Measurements from ENCODE around the gene IGFLR1.

The IGFLR1 gene

DNA sequence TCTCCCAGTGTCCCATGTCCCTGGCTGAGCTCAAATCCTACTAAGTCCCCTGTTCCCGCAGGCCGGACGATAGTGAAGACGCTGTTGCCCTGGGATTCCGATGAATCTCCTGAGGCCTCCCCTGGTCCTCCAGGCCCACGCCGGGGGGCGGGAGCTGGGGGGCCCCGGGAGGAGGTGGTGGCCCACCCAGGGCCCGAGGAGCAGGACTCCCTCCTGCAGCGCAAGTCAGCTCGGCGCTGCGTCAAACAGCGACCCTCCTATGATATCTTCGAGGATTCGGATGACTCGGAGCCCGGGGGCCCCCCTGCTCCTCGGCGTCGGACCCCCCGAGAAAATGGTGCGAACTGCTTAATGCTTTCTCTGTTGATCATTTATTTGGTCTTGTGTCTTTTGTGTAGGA is 18.6 kb downstream of the IGFLR1 start:
- no peak for DNase-seq (ENCODE audit: low read depth in 3 of 3)

GRCh38 chr19:35722897-35723296 is 19.4 kb downstream of the IGFLR1 start:
- DNase-seq (ENCODE audit: low read depth in 3 of 3) = no peak

DNA sequence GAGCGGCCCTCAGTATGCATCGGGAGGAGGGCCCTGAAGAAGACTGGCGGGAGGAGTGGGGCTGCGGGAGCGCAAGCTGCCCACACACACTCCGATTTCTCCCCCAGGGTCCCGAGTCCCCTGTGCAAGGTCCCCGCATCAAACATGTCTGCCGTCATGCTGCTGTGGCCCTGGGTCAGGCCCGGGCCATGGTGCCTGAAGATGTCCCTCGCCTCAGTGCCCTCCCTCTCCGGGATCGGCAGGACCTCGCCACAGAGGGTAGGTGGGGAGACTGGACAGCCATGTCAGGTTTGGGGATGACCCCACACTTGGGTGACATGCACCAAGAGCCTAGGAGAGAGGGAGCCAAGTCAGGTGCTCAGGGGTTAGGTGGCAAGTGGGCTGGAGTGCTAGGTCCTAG is 19.8 kb downstream of the IGFLR1 start:
- no peak for DNase-seq (ENCODE audit: low read depth in 3 of 3)

DNA sequence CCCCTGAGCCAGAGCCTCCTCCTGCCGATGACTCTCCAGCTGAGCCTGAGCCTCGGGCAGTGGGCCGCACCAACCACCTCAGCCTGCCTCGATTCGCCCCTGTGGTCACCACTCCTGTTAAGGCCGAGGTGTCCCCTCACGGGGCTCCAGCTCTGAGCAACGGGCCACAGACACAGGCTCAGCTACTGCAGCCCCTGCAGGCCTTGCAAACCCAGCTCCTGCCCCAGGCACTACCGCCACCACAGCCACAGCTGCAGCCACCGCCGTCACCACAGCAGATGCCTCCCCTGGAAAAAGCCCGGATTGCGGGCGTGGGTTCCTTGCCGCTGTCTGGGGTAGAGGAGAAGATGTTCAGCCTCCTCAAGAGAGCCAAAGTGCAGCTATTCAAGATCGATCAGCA is 20.9 kb downstream of the IGFLR1 start:
- no peak for DNase-seq (ENCODE audit: low read depth in 3 of 3)

- DNase-seq (ENCODE audit: low read depth in 3 of 3) = no peak
These were observed 21.6 kb downstream of the IGFLR1 start for GRCh38 chr19:35720648-35721047.

DNA sequence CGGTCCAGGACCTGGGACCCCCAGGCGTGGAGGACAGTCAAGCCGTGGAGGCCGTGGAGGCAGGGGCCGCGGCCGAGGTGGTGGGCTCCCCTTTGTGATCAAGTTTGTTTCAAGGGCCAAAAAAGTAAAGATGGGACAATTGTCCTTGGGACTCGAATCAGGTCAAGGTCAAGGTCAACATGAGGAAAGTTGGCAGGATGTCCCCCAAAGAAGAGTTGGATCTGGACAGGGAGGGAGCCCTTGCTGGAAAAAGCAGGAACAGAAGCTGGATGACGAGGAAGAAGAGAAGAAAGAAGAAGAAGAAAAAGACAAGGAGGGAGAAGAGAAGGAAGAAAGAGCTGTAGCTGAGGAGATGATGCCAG is 22.1 kb downstream of the IGFLR1 start:
- no peak for DNase-seq (ENCODE audit: low read depth in 3 of 3)

DNA sequence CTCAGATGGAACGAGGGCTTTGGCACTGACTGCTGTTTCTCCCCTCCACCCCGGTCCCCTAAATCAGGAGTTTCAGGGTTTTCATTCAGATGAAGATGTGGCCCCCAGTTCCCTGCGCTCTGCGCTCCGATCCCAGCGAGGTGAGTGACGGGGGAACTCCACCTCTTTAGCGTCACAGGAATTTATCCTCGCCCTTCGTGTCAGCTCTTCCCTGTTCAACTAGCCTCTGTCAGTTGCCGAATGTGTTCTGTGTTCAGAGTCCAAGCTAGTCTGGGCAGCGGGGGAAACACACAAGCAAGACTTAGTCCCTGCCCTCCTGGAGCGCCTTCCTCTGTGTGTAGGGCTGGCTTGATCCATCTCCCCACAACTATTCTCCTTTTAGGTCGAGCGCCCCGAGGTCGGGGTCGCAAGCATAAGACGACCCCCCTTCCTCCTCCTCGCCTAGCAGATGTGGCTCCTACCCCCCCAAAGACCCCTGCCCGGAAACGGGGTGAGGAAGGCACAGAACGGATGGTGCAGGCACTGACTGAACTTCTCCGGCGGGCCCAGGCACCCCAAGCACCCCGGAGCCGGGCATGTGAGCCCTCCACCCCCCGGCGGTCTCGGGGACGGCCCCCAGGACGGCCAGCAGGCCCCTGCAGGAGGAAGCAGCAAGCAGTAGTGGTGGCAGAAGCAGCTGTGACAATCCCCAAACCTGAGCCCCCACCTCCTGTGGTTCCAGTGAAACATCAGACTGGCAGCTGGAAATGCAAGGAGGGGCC is 22.7 kb downstream of the IGFLR1 start:
- DNase-seq (ENCODE audit: low read depth in 3 of 3) = no peak

DNA sequence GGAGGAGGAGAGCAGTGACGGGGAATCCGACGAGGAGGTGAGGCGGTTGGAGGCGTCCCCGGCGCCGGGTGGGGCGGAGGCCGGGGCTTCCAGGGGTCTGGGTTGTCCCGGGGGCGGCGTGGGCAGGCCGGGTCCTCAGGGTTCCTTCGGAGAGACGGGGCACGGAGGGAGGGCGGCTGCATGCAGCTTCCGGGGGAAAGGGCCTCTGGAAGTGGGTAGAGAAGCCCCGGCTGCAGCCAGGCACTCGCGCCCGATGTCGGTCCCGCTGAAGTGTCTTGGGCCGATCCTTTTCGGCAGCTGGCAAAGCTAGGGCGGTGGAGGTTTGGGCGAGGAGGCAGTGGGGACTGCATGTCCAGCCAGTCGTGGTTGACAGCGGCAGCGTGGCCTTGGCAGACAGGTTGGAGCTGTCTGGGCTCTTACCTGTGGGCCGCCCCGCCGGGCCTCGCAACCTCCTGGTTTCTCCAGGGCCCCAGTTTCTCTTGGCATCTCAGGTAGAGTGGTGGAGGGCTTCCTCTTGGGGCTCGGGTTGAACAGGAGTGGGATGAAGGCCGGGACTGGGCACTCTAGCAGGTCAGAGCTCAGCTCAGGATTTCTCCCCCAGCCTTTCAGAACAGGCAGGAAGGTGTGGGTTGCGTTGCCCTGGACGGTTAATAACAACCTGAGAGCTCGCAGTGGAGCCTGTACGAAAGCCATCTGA is 23.8 kb downstream of the IGFLR1 start:
- peak in 1 of 3 donors; percentile 53 for DNase-seq (ENCODE audit: low read depth in 3 of 3)

- DNase-seq (ENCODE audit: low read depth in 3 of 3) = no peak
These were observed 24.4 kb downstream of the IGFLR1 start, which contains the start of gene KMT2B for GRCh38 chr19:35717665-35718344. TSS of gene KMT2B (plus strand) at chr19:35718003. CDS start at chr19:35718019, 16 bp downstream.

DNA sequence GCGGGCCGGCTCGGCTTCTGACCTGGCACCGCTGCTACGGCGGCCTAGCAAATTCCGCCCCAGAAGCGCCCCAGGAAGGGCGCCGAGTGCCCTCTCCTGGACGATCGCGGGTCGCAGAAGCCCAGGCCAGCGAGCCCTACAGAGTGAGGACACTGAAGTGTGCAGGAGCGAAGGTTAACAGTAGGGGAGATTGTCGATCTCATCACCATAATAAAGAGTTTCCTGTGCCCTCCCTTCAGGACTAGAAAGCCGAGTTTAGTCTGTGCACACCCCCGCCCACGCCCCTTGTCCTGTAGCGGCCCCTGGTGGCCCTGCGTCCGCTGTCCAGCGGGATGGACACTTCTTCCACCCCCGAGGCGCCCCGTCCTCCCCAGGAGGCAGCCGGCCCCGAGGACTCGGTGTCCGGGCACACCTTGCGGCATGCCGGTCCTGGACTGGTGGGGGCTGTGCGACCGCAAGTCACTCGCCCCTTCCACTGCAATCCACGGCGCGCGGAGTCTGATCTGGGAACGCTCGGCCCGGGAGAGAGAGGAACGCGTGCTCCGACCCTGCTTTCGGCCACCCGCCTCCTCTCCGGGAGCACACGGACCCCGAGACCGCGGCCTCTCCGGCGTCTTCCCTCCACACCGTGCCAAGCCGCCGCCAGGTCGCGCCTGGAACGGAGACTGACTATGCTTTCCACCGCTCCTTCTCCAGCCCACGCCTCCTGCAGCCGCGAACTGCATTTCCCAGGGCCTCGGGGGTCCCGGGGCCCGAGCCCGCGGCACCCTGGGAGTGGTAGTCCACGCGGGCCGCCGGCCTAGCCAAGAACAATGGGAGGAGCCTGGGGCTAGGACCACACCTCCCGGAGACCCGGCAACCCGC is 25.2 kb downstream of the IGFLR1 start:
- DNase-seq (ENCODE audit: low read depth in 3 of 3) = peak; percentile 90 to 96 (median 91)

DNA sequence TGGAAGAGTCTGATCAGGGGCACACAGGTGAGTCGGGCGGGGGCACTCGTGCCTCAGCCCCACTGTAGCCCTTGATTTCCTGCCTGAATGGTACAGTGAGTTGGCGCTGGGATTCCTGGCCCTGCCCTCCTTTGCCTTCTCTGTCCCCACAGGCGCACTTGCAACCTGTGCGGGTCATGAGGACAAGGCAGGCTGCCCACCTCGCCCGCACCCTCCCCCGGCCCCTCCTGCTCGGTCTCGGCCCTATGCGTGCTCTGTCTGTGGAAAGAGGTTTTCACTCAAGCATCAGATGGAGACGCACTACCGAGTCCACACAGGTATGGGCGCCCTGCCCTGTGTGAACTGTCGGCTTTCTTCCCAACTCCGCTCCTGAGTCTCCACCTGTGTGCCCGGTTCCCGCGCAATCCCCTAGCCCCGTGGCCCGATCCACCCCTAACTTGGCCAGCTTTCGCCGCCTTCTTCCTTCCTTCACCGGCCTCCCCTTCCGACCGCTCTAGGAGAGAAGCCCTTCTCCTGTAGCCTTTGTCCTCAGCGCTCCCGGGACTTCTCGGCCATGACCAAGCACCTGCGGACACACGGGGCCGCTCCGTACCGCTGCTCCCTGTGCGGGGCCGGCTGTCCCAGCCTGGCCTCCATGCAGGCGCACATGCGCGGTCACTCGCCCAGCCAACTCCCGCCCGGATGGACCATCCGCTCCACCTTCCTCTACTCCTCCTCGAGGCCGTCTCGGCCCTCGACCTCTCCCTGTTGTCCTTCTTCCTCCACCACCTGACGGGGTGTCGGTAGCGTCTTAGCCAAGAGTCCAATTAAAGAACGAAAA is 26.1 kb downstream of the IGFLR1 start:
- DNase-seq (ENCODE audit: low read depth in 3 of 3) = no peak

GRCh38 chr19:35715355-35715809 is 26.9 kb downstream of the IGFLR1 start:
- no peak for DNase-seq (ENCODE audit: low read depth in 3 of 3)

GRCh38 chr19:35714601-35715354 is 27.5 kb downstream of the IGFLR1 start:
- no peak for DNase-seq (ENCODE audit: low read depth in 3 of 3)

DNA sequence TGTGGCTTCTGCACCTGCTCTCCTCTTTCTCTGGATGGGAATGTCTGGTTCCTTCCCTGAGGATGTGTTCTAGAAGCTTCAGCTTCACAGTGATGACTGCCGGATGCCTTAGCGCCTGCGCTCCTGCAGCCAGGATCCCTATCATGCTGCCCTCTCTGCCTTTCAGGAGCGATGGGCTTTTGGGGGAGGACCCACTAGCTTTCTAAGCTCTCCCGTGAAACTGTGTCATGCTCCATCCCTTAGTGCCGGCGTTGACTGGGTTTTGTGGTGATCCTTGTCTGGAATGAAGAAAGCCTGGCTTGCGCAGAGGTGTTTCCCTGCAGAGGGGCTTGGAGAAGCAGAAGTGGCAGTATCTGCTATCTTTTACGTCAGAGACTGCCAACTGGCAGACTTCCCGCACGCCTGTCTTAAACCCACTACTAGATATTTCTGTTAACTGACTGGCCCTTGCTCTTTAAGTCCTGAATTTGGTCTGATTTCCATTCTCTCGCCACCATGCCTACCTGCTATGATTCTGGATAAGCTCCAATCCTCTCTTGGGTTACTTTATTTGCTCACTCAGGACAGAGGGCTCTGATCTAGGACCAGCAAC is 28.3 kb downstream of the IGFLR1 start:
- DNase-seq (ENCODE audit: low read depth in 3 of 3) = no peak

DNA sequence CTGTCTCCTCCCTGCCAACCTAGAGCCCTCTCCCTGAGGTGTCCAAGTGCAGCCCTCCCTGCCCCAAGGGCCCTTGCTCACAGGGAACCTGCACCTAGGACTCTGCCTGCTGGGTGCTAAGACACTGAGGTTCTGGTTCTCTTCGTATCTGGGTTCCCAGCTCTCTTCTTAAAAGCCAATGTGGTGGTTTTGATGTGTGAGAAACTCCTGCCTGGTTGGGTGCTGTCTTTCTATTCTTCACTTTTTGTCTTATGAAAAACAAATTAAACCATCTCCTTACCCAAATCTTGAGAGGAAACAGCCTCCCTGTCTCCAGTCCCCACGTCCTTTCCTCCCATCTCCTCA is 28.8 kb downstream of the IGFLR1 start:
- DNase-seq (ENCODE audit: low read depth in 3 of 3) = no peak

DNA sequence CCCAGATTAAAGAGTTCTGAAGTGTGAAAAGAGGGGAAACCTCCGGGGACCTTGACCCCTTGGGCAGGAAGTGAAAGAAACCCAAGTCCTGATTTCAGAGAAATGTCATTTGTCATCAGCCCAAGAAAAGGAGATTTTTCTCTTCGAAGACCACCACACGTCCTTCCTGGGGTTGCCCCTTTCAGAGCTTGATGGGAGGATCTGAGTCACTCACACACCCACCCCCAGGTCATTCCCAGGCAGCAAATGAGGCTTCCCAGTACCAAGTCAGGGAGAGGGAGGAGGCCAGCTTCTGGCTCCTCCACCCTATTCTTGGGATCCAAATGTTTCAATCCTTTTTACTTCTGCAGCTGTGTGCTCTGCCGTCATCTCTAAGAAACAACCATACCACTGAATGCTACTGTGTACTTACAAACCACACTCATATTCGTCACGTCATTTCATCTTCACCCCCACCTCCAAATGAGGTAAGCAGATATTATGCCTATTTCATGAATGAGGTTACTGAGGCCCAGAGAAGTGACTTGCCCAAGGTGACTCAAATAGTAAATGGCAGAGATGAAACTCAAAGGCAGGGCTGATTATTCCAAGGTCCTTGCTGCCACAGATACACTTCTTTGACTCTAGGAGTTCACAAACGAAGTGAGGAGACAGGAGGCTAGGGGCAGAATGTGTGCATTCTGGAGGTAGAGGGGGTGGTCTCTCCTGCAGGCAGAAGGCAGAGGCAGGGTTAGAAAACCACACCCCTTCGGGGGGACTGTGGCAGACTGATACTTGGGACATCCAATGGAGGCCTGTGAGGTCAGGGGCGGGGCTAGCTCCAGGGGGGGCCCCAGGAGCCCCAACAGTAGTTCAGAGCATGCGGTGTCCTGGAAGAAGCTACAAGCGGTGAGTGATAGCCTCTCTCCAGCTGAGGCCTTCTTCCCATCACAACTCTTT is 29.4 kb downstream of the IGFLR1 start:
- peak in 2 of 3 donors; percentile 81 to 82 for DNase-seq (ENCODE audit: low read depth in 3 of 3)

- DNase-seq (ENCODE audit: low read depth in 3 of 3) = peak in 2 of 3 donors; percentile 62 to 69
These were observed 31.2 kb downstream of the IGFLR1 start for GRCh38 chr19:35710784-35711723.

Measured in stimulated activated CD4-positive, alpha-beta T cell treated with anti-CD3 and anti-CD28 coated beads, TNF-alpha, amount 100 ng/mL, for 48 hours (primary cell).